GM12864 (cell line): ENCODE data around the gene HDAC9.
A peak's percentile ranks its signal among the peaks of the same experiment; 100 is the strongest.

Experiments used
- DNase-seq: peaks from one replicate; pipeline ENCODE4 v3.0.0-alpha.2; 2011; ENCODE audit warnings: low read depth
- H3K4me3 ChIP-seq: 2 replicates; pipeline ENCODE4 v1.5.1; 2011; ENCODE audit warnings: mild to moderate bottlenecking, low read depth, low read length, control low read depth
- TF ChIP-seq, protein P1 (sequence below): IDR thresholded peaks from 2 replicates; pipeline ENCODE4 v1.5.1; 2011; ENCODE audit warnings: low read depth, mild to moderate bottlenecking, moderate library complexity, low read length, control low read depth, inconsistent platforms; ENCODE audit errors: missing control alignments

Gene HDAC9

DNA sequence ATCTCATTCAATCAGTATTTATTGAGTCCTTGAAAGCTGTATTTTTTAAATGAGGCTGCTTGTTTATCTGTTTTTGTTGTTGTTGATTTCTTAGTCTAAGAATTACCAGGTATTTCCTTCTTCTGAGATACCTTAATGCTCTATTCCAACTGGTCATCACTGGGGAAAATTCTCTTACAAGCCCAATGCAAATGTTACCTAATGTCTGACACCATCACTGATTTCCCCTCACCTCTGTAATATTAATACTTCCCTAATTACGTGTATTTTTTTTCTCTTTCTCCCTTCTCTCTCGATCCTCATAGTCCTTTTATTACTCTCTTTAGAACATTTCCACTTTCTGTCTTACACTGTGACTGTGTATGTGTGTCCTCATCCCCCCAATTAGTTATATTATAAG, 13.9 kb downstream of the HDAC9 start:
- TF ChIP-seq, protein P1, sequence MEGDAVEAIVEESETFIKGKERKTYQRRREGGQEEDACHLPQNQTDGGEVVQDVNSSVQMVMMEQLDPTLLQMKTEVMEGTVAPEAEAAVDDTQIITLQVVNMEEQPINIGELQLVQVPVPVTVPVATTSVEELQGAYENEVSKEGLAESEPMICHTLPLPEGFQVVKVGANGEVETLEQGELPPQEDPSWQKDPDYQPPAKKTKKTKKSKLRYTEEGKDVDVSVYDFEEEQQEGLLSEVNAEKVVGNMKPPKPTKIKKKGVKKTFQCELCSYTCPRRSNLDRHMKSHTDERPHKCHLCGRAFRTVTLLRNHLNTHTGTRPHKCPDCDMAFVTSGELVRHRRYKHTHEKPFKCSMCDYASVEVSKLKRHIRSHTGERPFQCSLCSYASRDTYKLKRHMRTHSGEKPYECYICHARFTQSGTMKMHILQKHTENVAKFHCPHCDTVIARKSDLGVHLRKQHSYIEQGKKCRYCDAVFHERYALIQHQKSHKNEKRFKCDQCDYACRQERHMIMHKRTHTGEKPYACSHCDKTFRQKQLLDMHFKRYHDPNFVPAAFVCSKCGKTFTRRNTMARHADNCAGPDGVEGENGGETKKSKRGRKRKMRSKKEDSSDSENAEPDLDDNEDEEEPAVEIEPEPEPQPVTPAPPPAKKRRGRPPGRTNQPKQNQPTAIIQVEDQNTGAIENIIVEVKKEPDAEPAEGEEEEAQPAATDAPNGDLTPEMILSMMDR, result no peak
- no peak for DNase-seq
- H3K4me3 ChIP-seq, result peak overlapping the region; percentile 44

DNA sequence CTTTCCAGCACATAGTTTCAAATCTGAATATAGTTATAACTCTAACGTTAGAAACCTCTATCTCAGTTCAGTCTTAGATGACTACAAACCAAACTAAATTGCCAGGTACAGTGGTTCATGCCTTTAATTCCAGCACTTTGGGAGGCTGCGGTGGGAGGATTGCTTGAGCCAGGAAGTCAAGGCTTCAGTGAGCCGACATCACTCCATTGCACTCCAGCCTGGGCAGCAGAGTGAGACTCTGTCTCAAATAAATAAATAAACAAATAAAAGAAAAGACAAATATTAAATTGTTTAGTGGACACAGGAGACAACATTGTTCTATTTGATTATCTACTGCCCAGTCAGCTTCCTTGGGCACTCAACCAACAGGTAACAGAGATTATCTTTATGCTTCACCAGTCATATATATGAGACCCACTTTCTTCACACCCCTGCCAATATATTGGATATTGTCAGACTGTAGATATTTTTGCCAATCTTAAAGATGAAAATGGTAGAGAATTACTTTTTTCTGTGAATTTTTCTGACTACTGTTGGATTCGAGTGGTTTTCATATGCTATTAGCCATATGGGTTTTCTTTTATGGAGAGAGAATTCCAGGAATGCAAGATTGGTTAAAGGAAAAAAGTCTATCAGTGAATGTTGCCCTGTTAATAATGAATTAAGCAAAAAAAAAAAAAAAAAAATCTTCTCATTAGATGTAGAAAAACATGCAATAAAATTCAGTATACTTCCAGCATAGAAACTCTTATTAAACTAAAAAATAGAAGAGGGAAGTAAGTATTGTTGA, 16.0 kb downstream of the HDAC9 start:
- TF ChIP-seq, protein P1, result no peak
- no peak for DNase-seq
- H3K4me3 ChIP-seq, result no peak overlapping the region

DNA sequence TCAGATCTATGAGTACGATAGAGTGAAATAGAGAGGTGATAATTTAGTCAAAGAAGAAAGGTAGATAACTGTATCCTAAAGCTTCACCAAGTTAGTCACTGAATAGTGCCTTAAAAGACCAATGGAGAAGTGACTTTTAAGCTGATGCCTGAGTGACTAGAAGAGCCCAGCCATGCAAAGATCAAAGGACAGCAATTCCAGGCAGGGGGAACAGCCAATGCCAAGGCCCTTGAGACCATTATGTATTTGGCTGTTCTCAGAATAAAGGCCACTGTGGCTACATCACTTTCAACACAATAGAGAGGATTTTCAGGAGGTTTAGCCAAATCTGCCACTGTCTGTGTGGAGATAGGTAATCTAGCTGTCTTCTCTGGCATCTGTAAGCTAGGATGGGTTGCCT, 17.8 kb downstream of the HDAC9 start:
- H3K4me3 ChIP-seq, result no peak overlapping the region
- TF ChIP-seq, protein P1, result no peak
- no peak for DNase-seq

DNA sequence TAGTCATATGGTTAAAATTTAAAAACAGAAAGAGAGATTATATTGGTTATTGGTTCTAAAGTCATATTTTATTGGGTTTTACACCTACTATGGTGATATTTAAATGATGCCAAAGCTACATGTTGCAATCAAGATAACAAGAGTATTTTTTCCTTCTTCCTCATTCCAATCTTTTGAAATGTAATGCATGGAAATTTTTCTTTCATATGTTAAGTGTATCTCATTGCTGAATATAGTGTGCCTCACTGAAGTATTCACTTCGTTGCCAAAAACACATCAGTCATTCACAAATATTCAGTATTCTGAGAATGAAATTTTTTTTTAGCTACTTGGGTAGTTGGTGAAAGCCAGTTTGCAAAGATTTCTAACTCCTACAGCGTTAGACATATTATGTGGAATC, 19.5 kb downstream of the HDAC9 start:
- H3K4me3 ChIP-seq, result no peak overlapping the region
- DNase-seq, result no peak
- TF ChIP-seq, protein P1, result no peak

DNA sequence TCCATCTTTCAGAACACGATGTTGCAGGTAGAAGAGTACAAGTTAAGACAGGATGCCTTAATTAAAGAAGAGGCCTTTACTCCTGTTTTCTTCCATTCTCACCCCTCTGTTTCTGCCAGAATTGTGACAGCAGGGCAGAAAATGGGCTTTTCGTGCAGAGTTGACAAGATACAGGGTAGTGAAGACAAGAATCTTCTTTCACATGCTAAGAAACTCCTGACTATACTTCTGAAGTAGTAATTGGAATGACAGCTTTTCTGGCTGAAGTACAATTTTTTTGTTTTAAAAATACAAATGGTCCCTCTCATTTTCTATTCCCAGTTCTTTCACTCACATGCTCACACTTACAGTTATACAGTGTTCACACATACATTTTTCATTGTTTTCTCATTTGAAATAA, 22.1 kb downstream of the HDAC9 start:
- DNase-seq, result no peak
- TF ChIP-seq, protein P1, result no peak
- peak overlapping the region; percentile 8; the same call in 1 of the 2 replicates for H3K4me3 ChIP-seq

DNA sequence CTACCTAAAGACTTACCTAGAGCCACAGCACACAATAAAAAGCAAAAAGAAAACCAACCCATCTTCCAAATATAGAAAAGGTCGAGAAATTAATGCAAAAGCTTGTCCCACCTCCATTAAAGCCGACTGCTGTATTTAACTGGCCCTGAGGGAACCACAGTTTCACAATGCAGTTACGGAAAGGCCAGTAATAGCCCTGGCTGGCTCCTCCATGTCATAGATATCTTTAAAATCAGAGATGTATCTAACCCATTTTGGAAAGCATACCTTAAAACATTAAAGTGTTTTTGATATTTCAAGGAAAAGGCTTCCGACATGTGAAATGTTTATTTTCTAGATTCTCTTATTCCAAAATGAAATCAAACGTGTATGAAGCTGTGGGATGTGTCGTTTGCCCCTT, 23.0 kb downstream of the HDAC9 start:
- DNase-seq, result no peak
- H3K4me3 ChIP-seq, result peak overlapping the region; percentile 37; the same call in 1 of the 2 replicates
- TF ChIP-seq, protein P1, result no peak
